ENCODE measurements around the gene C11orf91.

GRCh38 chr11:33692013-33692504 is 8.6 kb downstream of the C11orf91 start:
- TF ChIP-seq CTCF (conservative IDR thresholded peaks at IDR 0.05; ENCODE audit: low read depth, low read length) (no peak), EZH2 (IDR thresholded peaks at IDR 0.05; ENCODE audit: borderline replicate concordance, low read depth, low read length, poor library complexity, severe bottlenecking) (no peak)
